HG03060 (cell line): Measurements from ENCODE around the gene CCDC88B.

ENCODE experiments used
- ATAC-seq: cut with Tn5 transposase; IDR thresholded peaks from one replicate; pipeline ENCODE4 v1.9.1; 2021; ENCODE audit warnings: low read depth, moderate number of reproducible peaks; ENCODE audit not compliant: unreplicated experiment

CCDC88B gene

DNA sequence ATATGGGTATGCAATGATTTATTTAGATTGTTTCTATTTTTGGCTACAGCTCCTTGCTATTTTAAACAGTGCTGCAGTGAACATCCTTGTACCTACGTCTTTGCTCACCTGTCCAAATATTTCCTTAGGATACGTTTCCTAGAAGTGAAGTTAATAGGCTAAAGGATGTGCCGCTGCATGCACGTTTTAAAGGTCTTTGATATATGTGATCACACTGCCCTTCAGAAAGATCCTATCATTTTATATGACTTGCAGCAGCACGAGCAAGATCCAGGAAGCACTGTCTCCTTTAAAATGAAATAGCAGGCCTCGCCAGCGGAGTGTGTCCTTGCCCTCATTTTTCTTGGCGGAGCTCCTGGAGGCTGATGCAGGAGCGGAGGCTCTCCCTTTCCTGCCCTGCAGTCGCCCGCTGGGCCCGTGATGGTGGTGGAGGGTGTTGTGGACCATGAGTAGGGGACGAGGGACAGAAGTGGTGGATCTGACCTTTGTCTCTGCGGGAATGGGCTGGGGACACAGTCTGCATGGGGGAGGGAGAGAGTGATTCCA, 38.4 kb downstream of the CCDC88B start:
- no peak for ATAC-seq

DNA sequence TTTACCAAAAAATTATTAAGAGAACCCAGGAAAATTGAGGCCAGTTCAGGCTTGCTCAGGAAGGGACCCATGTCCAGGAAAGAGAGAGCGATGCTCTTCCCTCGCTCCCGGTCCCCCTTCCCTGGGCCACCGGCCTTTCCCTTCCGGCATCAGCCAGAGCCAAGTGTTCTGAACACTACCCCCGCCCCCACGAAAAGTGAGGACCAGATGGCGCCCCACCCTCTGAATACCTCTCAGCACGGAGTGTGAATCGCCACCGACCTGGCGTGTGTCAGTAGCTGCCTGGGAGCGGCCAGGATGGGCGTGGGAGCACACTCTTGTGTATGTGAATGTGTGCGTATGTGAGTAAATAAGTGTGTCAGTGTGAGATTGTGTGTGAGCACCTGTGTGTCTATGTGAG, 39.2 kb downstream of the CCDC88B start:
- ATAC-seq, result no peak

DNA sequence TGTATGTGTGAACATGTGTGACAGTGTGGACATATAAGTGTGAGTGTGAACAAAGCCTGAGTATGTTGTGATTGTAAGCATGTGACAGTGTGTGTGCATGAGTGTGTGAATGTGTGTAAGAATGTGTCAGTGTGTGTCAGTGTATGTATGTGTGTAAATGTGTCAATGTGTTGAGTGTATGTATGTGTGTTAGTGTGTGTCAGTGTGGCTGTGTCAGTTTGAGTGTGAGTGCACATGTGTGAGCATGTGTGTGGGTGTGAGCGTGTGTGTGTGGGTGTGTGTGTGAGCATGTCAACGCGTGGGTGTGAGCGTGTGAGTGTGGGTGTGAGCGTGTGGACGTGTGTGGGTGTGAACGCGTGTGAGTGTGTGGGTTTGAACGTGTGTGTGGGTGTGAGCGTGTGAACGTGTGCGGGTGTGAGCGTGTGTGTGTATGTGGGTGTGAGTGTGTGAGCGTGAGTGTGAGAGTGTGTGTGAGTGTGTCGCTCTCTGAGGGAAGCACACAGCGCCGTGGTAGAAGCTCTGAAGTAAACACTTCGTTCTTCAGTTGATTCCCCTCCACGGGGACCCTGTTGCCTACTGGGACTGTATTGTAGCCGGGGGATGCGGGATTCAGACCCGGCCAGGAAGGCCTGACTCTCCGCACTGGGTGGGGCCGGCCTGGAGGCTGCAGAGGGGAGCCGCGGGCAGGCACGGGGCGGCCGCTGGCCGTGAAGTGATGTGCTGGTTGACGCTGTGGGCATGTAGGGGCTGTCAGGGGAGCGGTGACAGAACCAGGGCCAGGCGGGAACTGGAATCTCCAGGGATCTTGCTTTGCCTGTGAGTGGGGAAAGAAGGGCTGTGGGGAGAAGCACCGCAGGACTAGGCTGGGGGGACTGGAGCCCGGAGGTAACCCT, 40.1 kb downstream of the CCDC88B start:
- ATAC-seq, result no peak

DNA sequence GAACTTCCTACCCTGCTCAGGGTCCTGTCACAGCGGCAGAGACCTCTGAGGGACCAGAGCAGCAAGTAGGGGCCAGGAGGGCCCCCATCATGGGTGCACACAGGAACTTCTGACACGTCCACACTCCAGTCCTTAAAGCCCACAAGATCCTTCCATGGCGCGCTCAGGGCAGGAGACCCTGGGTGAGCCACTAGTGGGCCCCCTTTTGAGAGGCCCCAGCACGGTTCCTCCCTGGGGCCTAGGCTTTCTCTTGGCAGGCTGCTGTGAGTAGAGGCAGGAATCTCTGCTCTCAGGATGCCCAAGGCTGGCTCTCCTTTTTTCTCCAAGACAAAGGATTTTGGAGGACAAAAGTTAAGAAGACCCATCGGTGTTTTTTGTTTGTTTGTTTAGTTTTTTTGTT, 41.3 kb downstream of the CCDC88B start:
- ATAC-seq, result no peak

DNA sequence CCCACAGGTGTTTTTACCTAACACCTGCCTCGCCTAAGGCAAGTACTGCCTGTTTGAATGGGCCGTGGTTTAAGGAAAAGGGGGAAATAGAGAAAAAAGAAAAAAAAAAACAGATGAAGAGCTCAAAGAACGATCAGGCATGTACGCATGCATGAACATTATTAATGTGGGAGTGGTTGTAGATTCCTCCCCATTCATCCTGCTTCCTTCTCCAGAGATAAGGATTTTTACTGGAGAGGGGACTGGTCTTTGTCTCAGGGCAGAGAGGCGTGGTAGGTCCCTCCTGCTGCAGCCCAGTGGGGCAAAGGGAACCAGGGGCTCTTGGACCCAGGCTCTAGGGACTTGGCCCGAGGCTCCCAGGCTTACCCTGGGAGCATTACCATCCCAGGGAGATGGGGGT, 42.0 kb downstream of the CCDC88B start:
- no peak for ATAC-seq

DNA sequence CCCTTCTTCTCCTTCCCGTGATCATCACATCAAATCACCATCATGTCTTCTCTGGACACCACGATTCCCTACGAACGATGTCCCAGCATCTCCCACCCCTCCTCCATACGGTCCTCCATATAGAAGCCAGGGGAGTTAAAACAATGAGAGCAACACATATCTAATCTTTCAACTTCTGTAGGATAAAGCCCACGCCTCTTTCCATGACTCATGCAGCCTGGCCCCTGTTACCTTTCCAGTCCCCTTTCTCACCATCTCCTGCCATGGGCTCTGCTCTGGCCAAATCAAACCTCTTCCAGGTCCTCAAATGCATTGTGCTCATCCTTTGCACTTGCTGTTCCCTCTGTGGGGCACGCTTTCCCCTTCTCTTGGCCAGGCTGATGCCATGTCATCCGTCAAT, 42.6 kb downstream of the CCDC88B start:
- no peak for ATAC-seq

DNA sequence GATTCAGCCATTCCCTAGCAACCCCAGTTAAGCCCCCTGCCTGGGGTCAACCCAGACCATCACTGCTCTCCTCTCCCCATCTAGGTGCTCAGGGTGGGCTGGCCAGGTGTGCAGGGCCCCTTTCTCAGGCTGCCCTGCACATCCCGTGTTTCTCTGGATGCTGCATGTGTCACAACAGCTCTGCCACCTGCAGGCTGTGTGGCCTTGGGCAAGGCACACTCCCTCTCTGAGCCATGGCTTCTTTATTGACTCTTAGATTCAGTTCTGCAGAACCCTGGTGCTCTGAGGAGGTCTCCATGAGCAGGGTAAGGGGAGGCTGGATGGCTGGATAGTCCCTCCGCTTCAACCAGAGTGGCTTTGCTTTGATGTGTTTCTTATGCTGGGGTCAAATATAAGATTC, 43.6 kb downstream of the CCDC88B start:
- ATAC-seq, result no peak

DNA sequence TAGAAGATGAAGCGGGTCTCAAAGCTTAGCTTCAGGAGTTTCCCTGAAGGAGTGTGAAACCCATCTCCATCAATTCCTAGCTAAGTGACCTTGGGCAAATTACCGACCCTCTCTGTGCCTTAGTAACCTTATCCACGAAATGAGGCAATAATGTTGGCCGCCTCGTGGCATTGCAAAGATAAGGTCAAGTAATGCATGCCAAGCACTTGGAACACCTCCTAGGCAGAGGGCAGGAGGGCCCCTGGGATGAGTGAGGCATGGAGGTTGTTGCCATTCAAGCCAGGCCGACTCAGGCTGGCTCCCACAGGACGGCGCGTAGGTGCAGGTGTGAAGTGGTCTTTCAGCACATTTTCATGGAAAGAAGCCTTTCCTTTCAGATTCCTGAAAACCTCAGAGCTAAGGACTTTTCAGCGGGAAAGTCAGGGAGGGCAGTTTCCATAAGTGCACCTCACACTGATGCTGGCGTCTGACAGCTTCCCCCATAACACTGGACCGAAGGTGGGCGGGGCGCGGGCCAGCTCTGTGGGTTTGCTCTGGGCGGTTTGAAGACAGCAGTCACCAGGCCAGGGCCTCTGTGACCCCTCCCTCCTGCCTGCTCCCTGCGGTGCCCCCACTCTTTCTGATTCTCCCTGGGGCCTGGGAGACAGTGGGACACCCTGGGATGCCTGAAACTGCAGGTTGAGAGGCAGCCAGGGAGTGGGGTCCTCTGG, 44.2 kb downstream of the CCDC88B start:
- ATAC-seq, result no peak

DNA sequence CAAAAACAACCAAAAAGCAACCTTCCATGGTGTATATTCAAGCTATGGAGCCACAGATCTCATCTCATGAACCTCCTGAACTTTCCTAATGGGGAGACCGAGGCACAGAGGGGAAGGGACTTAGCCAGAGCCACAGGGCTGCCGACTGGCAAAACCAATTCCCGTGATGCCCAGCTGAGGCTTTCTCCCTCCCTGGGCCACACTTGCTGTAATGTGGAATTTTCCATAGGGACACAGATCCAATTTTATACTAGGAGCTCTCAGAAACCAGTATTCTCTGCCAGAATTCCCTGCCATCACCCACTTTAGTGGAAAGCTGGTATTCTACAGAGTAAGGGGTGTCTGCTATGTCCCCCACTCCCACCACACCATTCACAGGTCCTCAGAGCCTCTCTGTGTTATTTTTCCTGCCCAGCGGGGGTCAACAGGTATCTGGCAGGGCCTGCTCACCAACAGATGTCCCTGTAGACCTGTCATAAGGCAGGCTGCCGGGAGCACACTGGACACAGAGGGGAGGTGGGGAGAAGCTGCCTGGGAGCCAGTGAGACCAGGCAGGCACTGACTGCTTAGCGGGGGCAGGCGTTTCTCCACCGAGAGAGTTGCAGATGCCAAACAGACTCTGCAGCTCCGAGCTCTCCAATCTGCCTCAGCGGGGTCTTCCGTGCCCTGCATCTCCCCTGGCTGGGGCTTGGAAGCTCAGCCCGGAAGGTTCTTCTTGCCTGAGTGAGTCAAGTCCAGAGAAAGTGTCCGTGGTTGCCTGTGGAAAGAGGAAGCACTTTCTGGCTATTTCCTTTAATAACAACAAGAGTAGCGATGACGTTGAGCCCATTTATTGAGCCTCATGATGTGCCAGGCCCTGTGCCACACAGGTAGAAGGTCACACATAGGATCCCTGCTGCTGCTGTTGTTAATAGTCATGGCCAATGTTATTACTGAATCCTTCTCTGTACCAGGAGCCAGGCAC, 45.3 kb downstream of the CCDC88B start:
- no peak for ATAC-seq

DNA sequence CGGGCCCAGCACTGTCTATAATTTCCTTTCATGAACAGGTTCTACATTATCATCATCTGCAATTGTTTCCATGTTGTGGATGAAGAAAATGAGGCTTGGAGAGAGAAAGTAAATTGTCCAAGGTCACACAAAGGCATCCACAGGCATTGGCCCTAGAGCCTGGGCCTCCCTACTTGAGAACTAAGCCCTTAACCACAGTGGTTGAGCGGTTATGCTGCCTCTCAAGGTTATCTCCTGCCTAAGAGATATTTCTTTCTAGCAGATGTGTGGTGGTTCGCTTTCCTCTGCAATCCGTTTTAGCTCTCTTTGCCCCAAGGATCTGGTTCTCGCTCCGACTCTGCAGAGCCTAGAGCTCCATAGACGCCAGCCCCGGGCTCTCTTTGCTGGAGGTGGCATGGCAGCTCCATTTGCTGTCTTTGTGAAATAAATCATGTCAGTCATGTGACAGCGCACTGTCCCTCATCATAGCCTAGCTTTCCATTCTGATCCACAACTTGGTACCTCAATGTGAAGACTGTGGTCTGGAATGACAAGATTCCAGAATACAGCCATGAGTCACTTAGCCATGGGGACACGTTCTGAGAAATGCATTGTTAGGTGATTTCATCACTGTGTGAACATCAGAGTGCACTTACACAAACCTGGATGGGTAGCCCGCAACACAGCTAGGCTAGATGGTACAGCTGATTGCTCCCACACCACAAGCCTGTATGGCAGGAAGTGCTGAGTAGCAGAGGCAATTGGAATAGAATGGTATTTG, 46.1 kb downstream of the CCDC88B start:
- ATAC-seq, result no peak

DNA sequence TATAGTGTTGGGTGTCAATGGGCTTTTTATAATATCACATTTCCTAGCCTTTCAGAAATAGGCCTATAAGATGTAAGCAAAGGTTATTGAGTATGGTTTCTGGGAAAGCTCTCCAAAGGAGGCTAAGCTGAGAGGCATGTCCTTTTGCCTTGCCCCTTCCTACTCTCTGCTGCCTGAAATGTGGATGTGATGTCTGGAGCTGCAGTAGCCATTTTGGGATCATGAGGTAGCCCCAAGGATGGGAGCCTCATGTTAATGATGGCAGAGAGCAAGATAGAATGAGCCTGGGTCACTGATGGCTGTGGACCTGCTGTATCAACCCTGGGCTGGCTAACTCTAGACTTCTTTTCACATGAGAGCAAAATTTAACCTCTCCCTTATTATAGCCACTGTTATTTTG, 47.9 kb downstream of the CCDC88B start:
- no peak for ATAC-seq

DNA sequence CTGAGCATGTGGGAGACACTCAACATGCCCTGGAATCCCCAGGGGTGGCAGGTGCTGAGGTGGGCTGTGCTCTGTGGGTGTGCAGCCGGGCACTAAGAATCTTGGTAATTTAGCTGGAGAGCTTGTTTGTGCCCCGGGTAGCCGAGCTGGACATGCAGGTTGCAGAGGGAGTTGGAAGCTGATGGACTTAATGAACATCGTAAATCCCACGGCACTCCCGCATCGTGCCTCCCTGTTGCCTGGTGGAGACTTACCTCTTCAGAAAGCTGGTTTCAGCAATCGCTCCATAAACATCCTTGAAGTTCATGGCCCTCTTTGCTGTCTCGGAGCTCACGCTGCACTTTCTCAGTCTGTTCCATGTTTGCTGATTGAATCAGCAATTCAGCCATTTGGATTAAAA, 48.9 kb downstream of the CCDC88B start:
- no peak for ATAC-seq

DNA sequence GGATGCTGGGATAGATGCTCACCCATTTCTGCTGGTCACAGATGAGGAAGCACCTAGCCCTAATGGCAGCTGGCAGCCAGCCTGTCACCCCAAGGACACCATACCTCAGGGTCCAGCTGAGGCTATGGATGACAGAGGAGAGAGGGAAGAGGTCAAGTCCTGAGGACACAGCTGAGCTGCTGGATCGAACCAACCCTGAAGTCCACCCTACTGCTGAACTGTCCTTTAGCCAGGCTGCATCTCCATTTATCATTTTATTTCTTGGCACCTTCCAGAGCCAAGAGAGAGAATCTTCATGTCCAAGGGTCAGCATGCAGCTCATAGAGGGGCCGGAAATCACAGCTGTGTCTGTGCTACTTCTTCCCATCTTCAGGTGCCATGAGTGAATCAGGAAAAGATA, 49.8 kb downstream of the CCDC88B start:
- no peak for ATAC-seq

DNA sequence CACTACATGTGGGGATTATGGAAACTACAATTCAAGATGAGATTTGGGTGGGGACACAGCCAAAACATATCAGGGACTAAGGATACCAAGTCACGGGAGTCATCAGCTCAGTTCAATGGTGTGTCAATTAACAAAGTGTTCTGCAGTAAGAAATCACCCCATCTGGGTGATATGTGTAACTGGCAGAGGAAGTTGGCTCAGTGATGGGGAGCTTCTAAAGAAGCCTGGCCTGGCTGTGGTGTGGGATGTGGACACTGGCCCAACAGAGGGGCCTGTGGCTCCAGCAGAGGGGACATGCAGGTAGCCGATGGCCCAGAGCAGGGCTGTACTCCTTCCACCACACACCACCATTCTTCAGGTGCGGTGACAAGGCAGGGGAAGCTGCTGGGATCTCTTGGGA, 50.6 kb downstream of the CCDC88B start:
- no peak for ATAC-seq

DNA sequence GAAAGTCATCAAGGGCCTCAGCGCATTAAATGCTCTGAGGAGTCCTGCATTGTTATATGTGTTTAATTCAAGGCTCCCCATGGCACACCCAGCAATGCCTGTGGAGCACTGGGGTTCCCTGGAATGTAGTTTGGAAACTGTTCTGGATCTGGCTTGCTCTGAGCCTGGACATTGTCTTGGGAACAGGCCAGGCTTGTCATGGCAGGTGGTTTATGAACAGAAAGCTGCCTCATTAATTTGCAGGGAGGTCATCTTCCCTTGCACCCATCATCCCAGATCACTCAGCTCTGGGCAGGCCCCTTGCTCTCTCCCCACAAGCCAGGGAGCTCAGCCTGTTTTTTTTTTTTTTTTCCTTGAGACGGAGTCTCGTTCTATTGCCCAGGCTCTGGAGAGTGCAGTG, 51.8 kb downstream of the CCDC88B start:
- no peak for ATAC-seq

DNA sequence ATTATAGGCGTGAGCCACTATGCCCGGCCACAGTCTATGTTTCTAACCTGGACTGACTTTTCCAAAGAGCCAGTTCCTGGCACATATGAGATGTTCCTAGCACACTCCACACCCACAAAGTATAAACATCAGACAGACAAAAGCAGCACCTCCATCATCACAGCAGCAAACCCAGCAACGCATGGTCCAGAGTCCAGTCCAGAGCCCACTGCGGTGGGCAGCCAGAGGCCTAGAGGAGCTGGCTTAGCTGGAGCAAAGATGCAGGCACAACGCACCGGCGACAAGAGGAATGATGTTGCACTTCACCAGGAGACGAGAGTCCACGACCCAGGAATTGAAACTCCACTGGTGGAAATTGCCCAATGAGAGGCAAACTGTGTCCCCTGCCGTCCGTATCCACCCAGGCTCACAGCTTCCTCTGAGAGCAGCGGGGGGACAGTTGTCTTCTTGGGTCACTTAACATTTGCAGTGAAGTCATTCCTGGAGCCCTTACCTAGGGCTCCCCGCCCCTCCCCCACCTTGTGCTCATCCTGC, 55.6 kb downstream of the CCDC88B start:
- no peak for ATAC-seq

DNA sequence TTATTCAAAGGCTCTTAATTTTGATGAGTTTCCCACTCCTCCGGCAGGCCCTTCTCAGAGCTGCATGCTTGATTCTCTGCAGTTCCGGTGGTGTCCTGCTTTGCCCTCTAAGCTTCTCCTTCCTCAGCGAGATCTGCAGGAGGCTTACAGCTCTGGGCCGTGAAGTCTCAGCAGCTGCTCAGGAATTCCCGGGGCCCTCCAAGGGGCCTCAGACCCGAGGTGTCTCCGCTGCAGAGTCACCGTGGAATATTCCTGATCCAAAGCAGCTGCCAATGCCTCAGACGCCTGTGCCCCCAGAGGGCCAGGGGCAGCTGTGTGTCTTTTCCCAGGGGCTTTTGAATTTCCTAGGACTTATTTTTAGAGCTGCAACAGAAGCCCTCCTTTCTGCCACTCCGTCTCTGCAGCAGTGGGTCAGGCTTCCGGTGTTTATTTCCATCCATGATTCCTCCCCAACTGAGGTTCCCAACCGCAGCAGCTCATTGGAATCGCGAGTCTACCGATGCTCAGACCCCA, 56.1 kb downstream of the CCDC88B start:
- no peak for ATAC-seq

DNA sequence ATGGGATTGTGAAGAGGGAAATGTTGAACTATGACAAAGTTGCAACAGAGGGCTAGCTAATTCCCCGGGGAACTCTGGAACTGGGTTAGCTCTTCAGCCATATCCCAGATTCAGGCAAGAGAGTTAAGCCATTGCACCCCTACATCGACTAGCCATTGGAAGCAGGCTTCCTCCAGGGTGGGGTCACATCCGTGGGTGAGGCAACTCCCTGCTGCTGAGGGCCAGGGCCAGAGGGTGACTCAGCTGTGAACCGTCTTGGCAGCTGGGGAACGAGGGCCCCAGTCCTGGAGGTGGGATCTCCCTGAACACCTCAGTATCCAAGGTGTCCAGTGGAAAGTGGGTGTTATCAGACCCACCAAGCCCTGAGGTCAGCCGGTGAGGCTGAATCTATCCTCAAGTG, 60.1 kb downstream of the CCDC88B start:
- ATAC-seq, result no peak

DNA sequence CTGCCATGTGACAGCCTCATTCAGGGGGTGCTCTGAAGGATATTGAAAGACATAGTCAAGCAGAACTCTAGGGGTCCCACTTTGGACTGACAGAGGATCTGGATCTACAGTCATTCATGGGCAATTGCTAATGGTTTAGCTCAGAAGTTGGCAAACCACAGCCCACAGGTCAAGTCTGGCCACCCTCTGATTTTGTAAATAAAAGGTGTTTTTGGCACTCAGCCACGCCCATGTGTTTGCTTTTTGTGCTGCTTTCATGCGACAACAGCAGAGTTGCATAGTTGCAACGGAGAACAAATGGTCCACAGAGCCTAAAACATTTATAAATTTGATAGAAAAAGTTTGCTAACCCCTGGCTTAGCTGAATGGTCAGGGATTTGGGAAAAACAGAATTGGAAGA, 60.7 kb downstream of the CCDC88B start:
- no peak for ATAC-seq
